ENCODE data around the gene ANAPC2.

Gene ANAPC2

GRCh38 chr9:137191245-137191644 is 2.9 kb upstream of the ANAPC2 start:
- DNase-seq = no peak

- DNase-seq = no peak
Measured at GRCh38 chr9:137190315-137190856, 2.0 kb upstream of the ANAPC2 start.

DNA sequence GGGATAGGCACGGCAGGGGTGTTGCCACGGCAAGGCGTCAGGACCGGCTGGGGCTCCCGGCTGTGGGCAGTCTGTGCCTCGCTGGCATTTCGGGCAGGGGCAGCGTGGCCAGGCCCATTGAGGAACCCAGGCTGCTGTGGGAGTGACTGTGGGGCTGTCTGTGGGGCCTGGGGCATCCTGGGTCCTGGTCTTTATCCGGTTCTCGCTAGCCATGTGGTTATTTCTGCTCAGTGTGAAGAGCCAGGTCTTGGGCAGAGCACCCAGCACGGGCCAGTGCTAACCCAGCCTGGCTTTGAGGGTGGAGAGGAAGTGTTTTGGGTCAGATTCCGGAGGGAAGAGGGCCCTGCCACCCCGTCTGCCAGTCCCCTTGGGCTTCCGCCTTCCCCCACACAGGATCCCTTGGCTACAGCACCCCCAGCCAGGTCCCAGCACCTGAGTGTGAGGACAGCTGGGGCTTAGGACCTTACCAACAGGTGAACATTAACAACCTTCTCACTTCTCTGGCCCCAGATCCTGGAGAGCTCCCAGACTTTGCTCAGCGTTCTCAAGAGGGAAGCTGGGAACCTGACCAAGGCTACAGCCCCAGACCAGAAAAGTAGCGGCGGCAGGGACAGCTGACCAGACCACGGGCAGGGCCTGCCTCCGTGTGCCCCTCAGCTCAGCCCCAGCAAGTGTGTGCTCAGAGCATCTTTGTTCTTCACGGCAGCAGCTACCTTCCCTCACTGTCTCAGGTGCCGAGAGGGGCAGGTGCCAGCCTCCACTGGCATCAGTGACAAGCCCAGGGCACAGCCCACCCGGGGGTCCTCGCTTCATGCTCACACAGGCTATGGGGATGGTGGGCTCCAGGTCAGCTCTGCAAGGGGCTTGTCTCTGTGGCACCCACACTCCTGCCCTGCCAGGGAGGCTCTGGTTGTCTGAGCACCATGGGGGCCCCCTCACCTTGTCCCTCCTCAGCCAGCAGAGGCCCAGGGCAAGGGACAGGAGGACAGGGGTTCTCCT is 1.2 kb upstream of the ANAPC2 start:
- DNase-seq = no peak

GRCh38 chr9:137188086-137188489 is 272 bp downstream of the ANAPC2 start:
- DNase-seq = no peak

DNA sequence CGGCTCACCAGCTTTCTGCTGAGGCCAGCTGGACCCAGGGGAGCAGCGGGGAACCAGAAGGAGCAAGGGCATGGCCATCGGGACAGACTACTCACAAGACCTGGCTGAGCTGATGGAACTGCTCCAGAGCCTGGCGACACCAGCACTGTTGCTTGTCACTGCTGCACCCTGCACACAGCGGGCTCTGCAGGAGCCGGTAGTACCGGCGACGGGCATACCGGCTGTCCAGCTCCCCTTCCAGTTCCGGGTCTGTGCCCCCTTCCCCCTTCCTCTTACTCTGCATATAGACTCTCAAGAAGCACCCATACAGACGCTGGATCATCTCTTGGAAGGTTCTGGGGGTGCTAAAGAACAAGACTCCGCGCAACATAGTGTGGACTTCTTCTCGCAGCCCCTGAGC is 974 bp downstream of the ANAPC2 start:
- DNase-seq = no peak

DNA sequence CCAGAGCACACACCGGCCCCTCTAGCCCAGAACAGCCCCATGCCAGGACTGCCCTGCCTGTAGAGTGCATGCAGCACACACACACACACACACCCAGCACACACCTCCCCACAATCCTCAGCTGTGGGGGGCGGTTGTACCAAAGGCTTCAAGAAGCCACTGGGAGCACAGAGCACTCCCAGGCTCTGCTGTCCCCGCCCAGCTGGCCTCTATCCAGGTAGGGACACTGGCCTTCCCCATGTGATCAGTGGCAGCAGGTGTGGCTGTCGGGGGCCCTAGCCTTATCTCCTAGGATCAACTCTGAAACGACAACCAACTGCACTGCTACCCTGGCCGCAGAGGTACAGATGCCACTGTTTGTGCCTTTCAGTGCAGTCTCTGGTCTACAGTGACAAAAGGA is 2.0 kb downstream of the ANAPC2 start:
- no peak for DNase-seq

- DNase-seq = no peak
Measured at GRCh38 chr9:137185921-137186320, 2.4 kb downstream of the ANAPC2 start.

DNA sequence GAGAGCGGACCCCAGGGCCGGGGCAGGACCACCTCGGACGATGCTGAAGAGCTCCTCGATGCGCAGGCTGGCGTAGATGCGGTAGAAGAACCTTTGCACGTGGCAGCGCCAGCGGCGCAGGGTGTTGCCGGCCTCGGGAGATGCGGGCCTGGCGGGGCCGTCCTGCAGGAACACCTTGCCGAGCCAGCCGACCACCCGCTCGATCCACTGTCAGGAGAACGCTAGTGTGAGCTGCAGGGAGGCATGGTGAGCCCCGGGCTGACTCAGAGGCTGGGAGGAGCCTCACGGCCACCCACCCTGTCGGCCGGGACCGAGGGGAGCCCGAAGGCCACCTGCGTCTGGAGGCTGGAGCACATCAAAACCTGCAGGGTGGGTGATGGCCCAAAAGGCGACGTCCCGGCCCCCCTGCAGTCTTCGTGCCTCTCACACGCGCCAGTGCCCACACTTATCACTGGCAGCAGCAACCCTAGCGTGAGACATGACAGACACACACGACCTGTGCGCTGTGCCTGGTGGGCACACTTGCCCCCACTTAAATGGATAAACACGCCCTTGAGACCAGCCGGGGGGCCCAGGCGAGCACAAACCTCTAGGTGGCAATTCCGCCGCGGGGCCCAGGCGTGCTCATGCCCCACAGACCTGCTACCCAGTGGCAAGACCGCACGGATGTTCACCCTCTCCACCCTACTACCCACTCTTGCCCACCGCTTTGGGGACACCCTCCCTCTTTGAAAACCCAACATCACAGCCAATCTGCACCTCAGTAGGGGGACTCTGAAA is 3.3 kb downstream of the ANAPC2 start:
- DNase-seq = no peak

DNA sequence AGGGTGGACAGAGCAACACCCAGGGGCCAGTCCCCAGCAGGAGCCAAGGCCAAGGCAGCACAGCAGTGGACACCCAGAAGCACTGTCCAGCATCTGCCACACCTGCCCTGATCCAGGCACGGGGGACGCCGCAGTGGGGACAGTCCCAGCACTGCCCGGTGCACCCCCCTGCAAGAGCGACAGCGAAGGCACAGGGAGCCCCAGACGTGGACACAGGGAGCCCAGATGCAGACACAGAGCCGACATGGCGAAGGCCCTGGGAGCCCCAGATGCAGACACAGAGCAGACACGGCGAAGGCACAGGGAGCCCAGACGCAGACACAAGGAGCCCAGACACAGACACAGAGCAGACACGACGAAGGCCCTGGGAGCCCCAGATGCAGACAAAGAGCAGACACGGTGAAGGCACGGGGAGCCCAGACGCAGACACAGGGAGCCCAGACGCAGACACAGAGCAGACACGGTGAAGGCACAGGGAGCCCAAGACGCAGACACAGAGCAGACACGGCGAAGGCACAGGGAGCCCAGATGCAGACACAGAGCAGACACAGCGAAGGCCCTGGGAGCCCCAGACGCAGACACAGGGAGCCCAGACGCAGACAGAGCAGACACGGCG is 4.3 kb downstream of the ANAPC2 start:
- DNase-seq = no peak

- no peak for DNase-seq
Measured at GRCh38 chr9:137182836-137183235, 5.5 kb downstream of the ANAPC2 start.

DNA sequence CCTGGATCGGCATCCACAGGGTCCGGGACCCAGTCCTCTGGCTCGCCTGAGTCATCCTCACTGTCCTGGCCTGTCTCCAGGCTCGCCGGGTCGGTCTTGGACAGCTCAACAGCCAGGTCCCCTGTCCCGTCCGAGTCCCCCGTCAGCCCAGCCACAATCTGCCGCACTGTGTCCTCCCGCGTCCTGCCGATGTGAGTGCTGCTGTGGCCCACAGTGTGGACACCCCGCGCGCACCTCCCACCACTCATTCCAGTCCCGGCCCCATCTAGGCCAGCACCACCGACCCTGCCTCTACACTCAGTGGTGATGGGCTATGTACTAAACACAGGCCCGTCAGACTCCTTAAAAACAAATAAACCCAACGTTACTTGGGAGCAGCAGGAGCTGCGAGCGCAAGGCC is 6.7 kb downstream of the ANAPC2 start:
- no peak for DNase-seq

DNA sequence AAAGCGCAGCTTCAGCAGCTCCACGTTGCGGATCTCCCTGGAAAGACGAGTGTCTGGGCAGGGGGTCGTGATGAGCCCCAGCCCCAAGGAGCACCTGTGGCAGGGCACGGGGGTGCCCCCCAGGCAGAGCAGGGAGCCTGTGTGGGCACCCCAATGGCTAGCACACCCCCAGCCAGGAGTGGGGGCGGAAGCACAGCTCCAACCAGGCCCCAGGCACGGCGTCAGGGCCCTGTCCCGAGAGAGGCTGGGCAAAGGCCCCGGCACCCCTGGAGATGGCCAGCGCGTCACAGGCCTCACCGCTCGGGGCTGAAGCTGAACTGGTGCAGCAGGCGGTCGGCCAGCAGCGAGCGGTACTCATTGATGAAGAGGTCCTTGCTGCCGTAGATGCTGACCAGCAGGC is 7.9 kb downstream of the ANAPC2 start:
- DNase-seq = no peak

- no peak for DNase-seq
Measured at GRCh38 chr9:137179761-137180160, 8.6 kb downstream of the ANAPC2 start.

- no peak for DNase-seq
Measured at GRCh38 chr9:137178939-137179630, 9.3 kb downstream of the ANAPC2 start.

DNA sequence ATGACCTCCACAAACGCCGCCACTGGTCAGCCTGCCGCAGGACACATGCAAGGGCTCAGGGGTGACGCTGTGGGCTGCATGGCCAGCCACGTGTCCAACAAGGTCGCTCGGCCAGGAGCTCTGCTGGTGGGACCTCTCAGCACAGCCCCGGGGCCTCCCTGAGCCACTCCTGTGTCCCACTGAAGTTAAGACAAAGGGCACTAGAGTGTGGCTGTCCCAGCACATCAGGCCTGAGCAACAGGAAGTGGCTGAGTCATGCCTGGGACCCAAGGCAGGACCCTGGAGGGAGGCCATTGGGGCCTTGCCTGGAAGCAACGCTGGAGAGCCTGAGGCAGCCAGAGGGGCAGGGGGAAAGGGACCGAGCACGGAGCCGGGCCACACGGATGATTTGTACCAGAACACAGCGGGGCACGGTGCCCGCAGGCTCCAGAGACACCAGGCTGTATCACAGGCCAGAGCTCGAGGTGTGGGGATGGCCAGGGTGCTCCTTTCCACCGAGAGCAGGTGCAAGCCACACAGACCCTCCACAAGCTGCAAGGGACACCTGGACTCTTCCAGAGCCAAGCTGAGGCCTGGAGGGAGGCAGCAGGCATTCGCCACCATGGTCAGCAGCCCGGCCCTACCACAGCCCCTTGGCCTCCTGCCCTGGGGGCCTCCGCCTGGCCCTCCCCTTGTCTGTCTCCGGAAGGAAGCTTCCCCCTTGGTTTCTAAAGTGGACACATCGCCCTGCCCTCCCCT is 10.0 kb downstream of the ANAPC2 start:
- no peak for DNase-seq

GRCh38 chr9:137176302-137177182 is 11.8 kb downstream of the ANAPC2 start:
- no peak for DNase-seq

GRCh38 chr9:137175345-137175961 is 12.9 kb downstream of the ANAPC2 start:
- no peak for DNase-seq

GRCh38 chr9:137174722-137175293 is 13.6 kb downstream of the ANAPC2 start:
- no peak for DNase-seq

DNA sequence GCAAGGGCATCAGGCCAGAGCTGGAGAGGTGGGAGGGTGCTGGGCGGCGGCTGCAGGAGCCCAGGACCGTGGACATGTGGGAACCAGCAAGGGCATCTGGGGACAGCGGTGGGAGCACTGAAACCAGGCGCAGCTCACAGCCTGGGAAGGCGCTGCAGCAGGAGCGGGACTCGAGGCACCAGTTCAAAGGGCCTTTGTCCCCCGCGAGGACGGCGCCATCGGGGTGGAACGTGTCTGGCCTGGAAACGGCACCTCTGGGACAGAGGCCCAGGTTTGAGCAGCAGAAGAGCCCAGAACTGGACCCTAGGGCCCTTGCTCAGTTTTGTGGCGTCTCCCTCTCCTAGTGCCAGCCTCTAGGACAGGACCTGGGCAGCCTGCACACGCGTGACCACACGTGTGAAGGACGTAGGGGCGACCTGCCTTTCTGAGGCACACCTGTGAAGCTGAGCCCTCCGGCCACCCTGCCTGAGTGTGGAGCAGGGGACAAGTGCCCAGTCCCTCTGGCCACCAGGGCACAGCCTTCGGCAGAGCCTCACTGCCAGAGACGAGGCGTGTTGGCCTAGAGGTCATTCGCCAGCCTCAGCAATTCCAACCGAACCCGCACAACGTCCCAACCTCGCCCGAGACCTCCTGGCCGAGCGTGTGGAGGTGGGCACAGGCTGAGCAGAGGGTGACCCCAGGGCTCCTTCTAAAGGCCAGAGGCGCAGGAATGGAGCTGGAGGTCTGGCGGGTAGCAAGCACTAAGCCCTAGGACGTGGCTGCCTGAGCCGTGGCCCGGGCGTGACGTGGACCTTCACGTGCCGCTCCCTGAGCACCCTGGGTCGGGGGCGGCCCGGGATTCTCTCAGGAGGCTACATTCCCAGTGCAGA is 14.3 kb downstream of the ANAPC2 start:
- no peak for DNase-seq

Data from NCI-H1694 (cell line).